Limb (tissue), 2 donors: Measurements from ENCODE around the gene ZBTB45.
A peak's percentile ranks its signal among the peaks of the same experiment; 100 is the strongest.
"Not testable (repeated sequence)": the region's sequence is repeated elsewhere in the genome, so short reads cannot be mapped to it uniquely, and the experiment has no call there.

Source experiments
- DNase-seq, 2 donors: peaks; one replicate each; pipeline ENCODE4 v3.0.0-alpha.2; 2016; ENCODE audit errors: extremely low spot score in 2 of 2

ZBTB45 gene

GRCh38 chr19:58476498-58477015 lies 43.1 kb downstream of the ZBTB45 start:
- no peak for DNase-seq

- peak; percentile 96 to 97 for DNase-seq
These were observed 43.7 kb downstream of the ZBTB45 start, which contains the start of gene ZNF446 for GRCh38 chr19:58475714-58476497. ZNF446 (plus strand) TSS chr19:58476352; CDS start chr19:58477219, 867 bp downstream.

- DNase-seq = no peak
These were observed 44.5 kb downstream of the ZBTB45 start for GRCh38 chr19:58474997-58475713.

GRCh38 chr19:58474291-58474996 lies 45.2 kb downstream of the ZBTB45 start:
- no peak for DNase-seq

- no peak for DNase-seq
These were observed 45.8 kb downstream of the ZBTB45 start for GRCh38 chr19:58473775-58474174.

- no peak for DNase-seq
These were observed 47.9 kb downstream of the ZBTB45 start for GRCh38 chr19:58471736-58472135.

GRCh38 chr19:58470837-58471543 lies 48.6 kb downstream of the ZBTB45 start:
- DNase-seq = not testable (repeated sequence)

GRCh38 chr19:58469241-58470013 lies 50.2 kb downstream of the ZBTB45 start:
- DNase-seq = no peak

GRCh38 chr19:58468216-58468839 lies 51.3 kb downstream of the ZBTB45 start:
- no peak for DNase-seq

- DNase-seq = peak; percentile 98
These were observed 52.6 kb downstream of the ZBTB45 start, which contains the start of gene ZNF324 for GRCh38 chr19:58466760-58467589. ZNF324 (plus strand) TSS chr19:58467080; CDS start chr19:58469186, 2,106 bp downstream.

GRCh38 chr19:58466089-58466759 lies 53.4 kb downstream of the ZBTB45 start:
- no peak for DNase-seq
